Measurements from ENCODE around the gene CDK11B. TPM values are rescaled to one million over a fixed set of nuclear protein-coding genes. Genes with fewer than 3 reads are reported as not detected.

CDK11B gene
- total RNA-seq, 2 donors from 2014 or later, result 31.8 to 33.6 TPM

- no peaks in the 10 kb centered on the region for H3K27me3 Mint-ChIP-seq (ENCODE audit: insufficient read depth)
- Histone ChIP-seq H3K9me3 (ENCODE audit: control insufficient read depth, low read length) (no peaks in the 10 kb centered on the region), H3K27me3 (ENCODE audit: control insufficient read depth, insufficient read depth, low read length, poor library complexity, severe bottlenecking) (no peaks in the 10 kb centered on the region), H3K36me3 (ENCODE audit: control insufficient read depth, insufficient read depth, low read length) (peaks cover 18% of the 10 kb centered on the region), H3K27ac (ENCODE audit: low read depth, low read length) (peak overlapping the region; percentile 66), H3K4me3 (ENCODE audit: low read length) (peak overlapping the region; percentile 96), H3K9ac (ENCODE audit: extremely low read depth, low read length, poor library complexity, severe bottlenecking) (peak overlapping the region; percentile 87), H3K4me1 (ENCODE audit: control insufficient read depth, insufficient read depth, low read length) (peaks cover 8% of the 10 kb centered on the region)
- 0 to 1% methylated on average over 10 to 23 of the region's 23 CpGs for WGBS, 2 experiments (ENCODE audit: insufficient coverage in 1 of 2, insufficient read length in 1 of 2)
- no peak for TF ChIP-seq CTCF (conservative IDR thresholded peaks at IDR 0.05)
- H3K27ac Mint-ChIP-seq, result peak overlapping the region; percentile 93
- peak overlapping the region; percentile 87 for H3K4me3 Mint-ChIP-seq
- peaks cover 4% of the 10 kb centered on the region for H3K4me1 Mint-ChIP-seq
- peaks cover 11% of the 10 kb centered on the region for H3K36me3 Mint-ChIP-seq (ENCODE audit: low read depth)
- H3K9me3 Mint-ChIP-seq, result no peaks in the 10 kb centered on the region
- DNase-seq, result no peak
Measured at GRCh38 chr1:1614954-1615255, 43.9 kb downstream of the CDK11B start.

GRCh38 chr1:1614204-1614953 lies 44.4 kb downstream of the CDK11B start:
- 49 to 51% methylated on average over 22 to 30 of the region's 30 CpGs for WGBS, 2 experiments (ENCODE audit: insufficient coverage in 1 of 2, insufficient read length in 1 of 2)
- Histone ChIP-seq H3K27ac (ENCODE audit: low read depth, low read length) (peak overlapping the region; percentile 66), H3K9me3 (ENCODE audit: control insufficient read depth, low read length) (no peaks in the 10 kb centered on the region), H3K9ac (ENCODE audit: extremely low read depth, low read length, poor library complexity, severe bottlenecking) (peak overlapping the region; percentile 87), H3K4me1 (ENCODE audit: control insufficient read depth, insufficient read depth, low read length) (peaks cover 8% of the 10 kb centered on the region), H3K36me3 (ENCODE audit: control insufficient read depth, insufficient read depth, low read length) (peaks cover 18% of the 10 kb centered on the region), H3K27me3 (ENCODE audit: control insufficient read depth, insufficient read depth, low read length, poor library complexity, severe bottlenecking) (no peaks in the 10 kb centered on the region), H3K4me3 (ENCODE audit: low read length) (peak overlapping the region; percentile 96)
- H3K27ac Mint-ChIP-seq, result peak overlapping the region; percentile 93
- H3K4me3 Mint-ChIP-seq, result peak overlapping the region; percentile 87
- peak; percentile 54 for DNase-seq
- H3K27me3 Mint-ChIP-seq (ENCODE audit: insufficient read depth), result no peaks in the 10 kb centered on the region
- no peaks in the 10 kb centered on the region for H3K9me3 Mint-ChIP-seq
- peaks cover 11% of the 10 kb centered on the region for H3K36me3 Mint-ChIP-seq (ENCODE audit: low read depth)
- peaks cover 4% of the 10 kb centered on the region for H3K4me1 Mint-ChIP-seq
- no peak for TF ChIP-seq CTCF (conservative IDR thresholded peaks at IDR 0.05)

- no peaks in the 10 kb centered on the region for H3K9me3 Mint-ChIP-seq
- no peak overlapping the region for H3K27ac ChIP-seq (ENCODE audit: low read depth, low read length)
- H3K4me3 Mint-ChIP-seq, result peak overlapping the region; percentile 87
- no peak for TF ChIP-seq CTCF (conservative IDR thresholded peaks at IDR 0.05)
- peaks cover 4% of the 10 kb centered on the region for H3K4me1 Mint-ChIP-seq
- no peak overlapping the region for H3K27ac Mint-ChIP-seq
- peak overlapping the region; percentile 96 for H3K4me3 ChIP-seq (ENCODE audit: low read length)
- no peaks in the 10 kb centered on the region for H3K9me3 ChIP-seq (ENCODE audit: control insufficient read depth, low read length)
- H3K27me3 ChIP-seq (ENCODE audit: control insufficient read depth, insufficient read depth, low read length, poor library complexity, severe bottlenecking), result no peaks in the 10 kb centered on the region
- no peak for DNase-seq
- H3K4me1 ChIP-seq (ENCODE audit: control insufficient read depth, insufficient read depth, low read length), result peaks cover 8% of the 10 kb centered on the region
- no peaks in the 10 kb centered on the region for H3K27me3 Mint-ChIP-seq (ENCODE audit: insufficient read depth)
- no peak overlapping the region for H3K9ac ChIP-seq (ENCODE audit: extremely low read depth, low read length, poor library complexity, severe bottlenecking)
- WGBS, 2 experiments (ENCODE audit: insufficient coverage in 1 of 2, insufficient read length in 1 of 2), result 85 to 88% methylated on average over 11 of the region's 11 CpGs
- peaks cover 16% of the 10 kb centered on the region for H3K36me3 ChIP-seq (ENCODE audit: control insufficient read depth, insufficient read depth, low read length)
- peaks cover 9% of the 10 kb centered on the region for H3K36me3 Mint-ChIP-seq (ENCODE audit: low read depth)
Measured at GRCh38 chr1:1613509-1614082, 45.2 kb downstream of the CDK11B start.

All from endodermal cell (in vitro differentiated cells).